Progenitor cell of endocrine pancreas (in vitro differentiated cells): ENCODE data around the gene RNLS. TPM values are rescaled to one million over a fixed set of nuclear protein-coding genes. Genes with fewer than 3 reads are reported as not detected.

Source experiments
- DNase-seq: peaks from one replicate; pipeline ENCODE4 v3.0.0; 2021; ENCODE audit warnings: low spot score; ENCODE audit not compliant: unreplicated experiment
- H3K27ac Mint-ChIP-seq: 2 replicates; pipeline ENCODE4 v1.8.0; 2021; ENCODE audit warnings: mild to moderate bottlenecking, moderate library complexity, mixed read lengths
- H3K27me3 Mint-ChIP-seq: 2 replicates; pipeline ENCODE4 v1.8.0; 2021; ENCODE audit warnings: mixed read lengths
- H3K36me3 Mint-ChIP-seq: 2 replicates; pipeline ENCODE4 v1.8.0; 2022; ENCODE audit warnings: mixed read lengths; ENCODE audit not compliant: insufficient read depth
- H3K4me1 Mint-ChIP-seq: 2 replicates; pipeline ENCODE4 v1.8.0; 2021; ENCODE audit warnings: low read depth, mixed read lengths
- H3K4me3 Mint-ChIP-seq: 2 replicates; pipeline ENCODE4 v1.8.0; 2021; ENCODE audit warnings: low read depth, mild to moderate bottlenecking, moderate library complexity, mixed read lengths
- H3K9me3 Mint-ChIP-seq: 2 replicates; pipeline ENCODE4 v1.8.0; 2021; ENCODE audit warnings: low read depth, mixed read lengths
- CTCF ChIP-seq: fragments of 200-600 bp; sonication (generic); IDR thresholded peaks from one replicate; pipeline ENCODE4 v1.5.0; 2021; ENCODE audit warnings: antibody characterized with exemption, mild to moderate bottlenecking; ENCODE audit not compliant: unreplicated experiment
- total RNA-seq: library from RNA; stranded (reverse); gene quantifications from 2 replicates; pipeline ENCODE4 v1.2.1, GENCODE V29; 2021

RNLS gene
- total RNA-seq, 1 donor from 2014 or later = 7.5 TPM

- Mint-ChIP-seq H3K27me3 (no peaks in the 10 kb centered on the region), H3K4me1 (no peaks in the 10 kb centered on the region), H3K9me3 (no peaks in the 10 kb centered on the region), H3K36me3 (no peaks in the 10 kb centered on the region), H3K4me3 (no peak overlapping the region), H3K27ac (no peak overlapping the region)
- no peak for TF ChIP-seq CTCF
- no peak for DNase-seq
Measured at GRCh38 chr10:88525371-88526069, 57.6 kb downstream of the RNLS start.

- DNase-seq = no peak
- no peaks in the 10 kb centered on the region for H3K9me3 Mint-ChIP-seq
- H3K4me1 Mint-ChIP-seq = no peaks in the 10 kb centered on the region
- no peak overlapping the region for H3K27ac Mint-ChIP-seq
- no peaks in the 10 kb centered on the region for H3K27me3 Mint-ChIP-seq
- no peak for TF ChIP-seq CTCF
- no peaks in the 10 kb centered on the region for H3K36me3 Mint-ChIP-seq
- H3K4me3 Mint-ChIP-seq = no peak overlapping the region
Measured at GRCh38 chr10:88523739-88524400, 59.2 kb downstream of the RNLS start.

- H3K27ac Mint-ChIP-seq = no peak overlapping the region
- H3K27me3 Mint-ChIP-seq = no peaks in the 10 kb centered on the region
- no peaks in the 10 kb centered on the region for H3K9me3 Mint-ChIP-seq
- no peaks in the 10 kb centered on the region for H3K4me1 Mint-ChIP-seq
- no peaks in the 10 kb centered on the region for H3K36me3 Mint-ChIP-seq
- no peak overlapping the region for H3K4me3 Mint-ChIP-seq
- no peak for TF ChIP-seq CTCF
- no peak for DNase-seq
Measured at GRCh38 chr10:88522715-88523114, 60.4 kb downstream of the RNLS start.

GRCh38 chr10:88521791-88522190, 61.3 kb downstream of the RNLS start:
- Mint-ChIP-seq H3K4me1 (no peaks in the 10 kb centered on the region), H3K4me3 (no peak overlapping the region), H3K9me3 (no peaks in the 10 kb centered on the region), H3K27ac (no peak overlapping the region), H3K27me3 (no peaks in the 10 kb centered on the region), H3K36me3 (no peaks in the 10 kb centered on the region)
- TF ChIP-seq CTCF = no peak
- no peak for DNase-seq

GRCh38 chr10:88515235-88515634, 67.9 kb downstream of the RNLS start:
- TF ChIP-seq CTCF = no peak
- no peaks in the 10 kb centered on the region for H3K36me3 Mint-ChIP-seq
- DNase-seq = no peak
- peaks cover 7% of the 10 kb centered on the region for H3K9me3 Mint-ChIP-seq
- no peaks in the 10 kb centered on the region for H3K4me1 Mint-ChIP-seq
- no peak overlapping the region for H3K4me3 Mint-ChIP-seq
- no peak overlapping the region for H3K27ac Mint-ChIP-seq
- H3K27me3 Mint-ChIP-seq = no peaks in the 10 kb centered on the region
